Fibroblast of skin of back (primary cell): Measurements from ENCODE around the gene ARMC5. TPM values are rescaled to one million over a fixed set of nuclear protein-coding genes. Genes with fewer than 3 reads are reported as not detected.
"Not testable (repeated sequence)": the region's sequence is repeated elsewhere in the genome, so short reads cannot be mapped to it uniquely, and the experiment has no call there.

Source experiments
- DNase-seq: peaks from one replicate; pipeline ENCODE4 v3.0.0-alpha.2; 2013
- polyA plus RNA-seq, 2 experiments: library from polyadenylated mRNA; unstranded; fragments of 120-200 nt; gene quantifications; one replicate each; pipeline ENCODE4 v1.2.1, GENCODE V29; 2013; ENCODE audit not compliant: insufficient read length in 2 of 2

ARMC5 gene
- 10.4 TPM for polyA plus RNA-seq (2013, experiment 1 of 2; ENCODE audit: insufficient read length)
- 6.0 TPM for polyA plus RNA-seq (2013, experiment 2 of 2; ENCODE audit: insufficient read length)

- peak; percentile 98 for DNase-seq
Observed at GRCh38 chr16:31458844-31459686, at the start of gene ARMC5. TSS of gene ARMC5 (plus strand) at chr16:31459501. CDS start at chr16:31459525, 24 bp downstream.

- no peak for DNase-seq
Observed at GRCh38 chr16:31410082-31410481, 49.2 kb upstream of the ARMC5 start.

- no peak for DNase-seq
Observed at GRCh38 chr16:31411024-31411844, 48.1 kb upstream of the ARMC5 start.

- DNase-seq, result no peak
Observed at GRCh38 chr16:31412750-31413149, 46.6 kb upstream of the ARMC5 start.

GRCh38 chr16:31413381-31413780, 45.9 kb upstream of the ARMC5 start:
- no peak for DNase-seq

- DNase-seq, result no peak
Observed at GRCh38 chr16:31413943-31414342, 45.4 kb upstream of the ARMC5 start.

GRCh38 chr16:31414706-31415105, 44.6 kb upstream of the ARMC5 start:
- DNase-seq, result no peak

- DNase-seq, result no peak
Observed at GRCh38 chr16:31416371-31416770, 42.9 kb upstream of the ARMC5 start.

GRCh38 chr16:31417036-31417435, 42.3 kb upstream of the ARMC5 start:
- not testable (repeated sequence) for DNase-seq

GRCh38 chr16:31417916-31418315, 41.4 kb upstream of the ARMC5 start:
- DNase-seq, result no peak

GRCh38 chr16:31420037-31420436, 39.3 kb upstream of the ARMC5 start:
- DNase-seq, result no peak

GRCh38 chr16:31421587-31421986, 37.7 kb upstream of the ARMC5 start:
- no peak for DNase-seq

- DNase-seq, result no peak
Observed at GRCh38 chr16:31423241-31423640, 36.1 kb upstream of the ARMC5 start.

GRCh38 chr16:31423801-31424200, 35.5 kb upstream of the ARMC5 start:
- no peak for DNase-seq

- peak; percentile 43 for DNase-seq
Observed at GRCh38 chr16:31427441-31428278, 31.6 kb upstream of the ARMC5 start.

- DNase-seq, result no peak
Observed at GRCh38 chr16:31428279-31428597, 31.1 kb upstream of the ARMC5 start, which contains the start of gene COX6A2. TSS of gene COX6A2 (minus strand) at chr16:31428360. CDS start at chr16:31428325, 35 bp downstream.

- no peak for DNase-seq
Observed at GRCh38 chr16:31428638-31429247, 30.6 kb upstream of the ARMC5 start.

GRCh38 chr16:31429314-31429713, 30.0 kb upstream of the ARMC5 start:
- DNase-seq, result no peak

- no peak for DNase-seq
Observed at GRCh38 chr16:31429796-31430195, 29.5 kb upstream of the ARMC5 start.

- DNase-seq, result no peak
Observed at GRCh38 chr16:31430380-31431052, 28.8 kb upstream of the ARMC5 start.
